Suprapubic skin (tissue), 3 donors: Measurements from ENCODE around the gene TRIM56.

Experiments
- CTCF ChIP-seq, 2 donors: fragments of 200-600 bp in 1 of 2; fragments of 450-650 bp in 1 of 2; sonication (generic) in 1 of 2; IDR thresholded peaks; one replicate each; pipeline ENCODE4 v1.5.1; 2016 to 2019; ENCODE audit warnings: antibody characterized with exemption in 2 of 2, mild to moderate bottlenecking in 1 of 2, moderate library complexity in 1 of 2
- EP300 ChIP-seq: sonication (generic); formaldehyde crosslinking; IDR thresholded peaks from one replicate; pipeline ENCODE4 v1.6.1; 2017; ENCODE audit warnings: antibody characterized with exemption

- TF ChIP-seq CTCF (IDR thresholded peaks at IDR 0.05) (no peak), EP300 (no peak)
Observed at GRCh38 chr7:101096331-101096956, 11.2 kb downstream of the TRIM56 start.
